Endothelial cell of umbilical vein (primary cell): Measurements from ENCODE around the gene CRLF3. TPM values are rescaled to one million over a fixed set of nuclear protein-coding genes. Genes with fewer than 3 reads are reported as not detected.

Experiments used
- BruUV-seq: library from RNA; stranded (reverse); fragments of 400-500 nt; replicated peaks from 2 replicates; lab custom pipeline; 2021; lab: Mats Ljungman, UMichigan
- CTCF ChIA-PET: fragments of 300-600, 350-600 bp; sonication (Branson Sonifier 250); formaldehyde crosslinking; loops from one replicate; lab custom pipeline; 2021; ENCODE audit warnings: antibody characterized with exemption, inconsistent platforms; lab: Charles Lee
- POLR2A ChIA-PET: fragments of 300-600, 350-600 bp; sonication (Branson Sonifier 250); formaldehyde crosslinking; loops from one replicate; lab custom pipeline; 2021; ENCODE audit warnings: antibody characterized with exemption, inconsistent platforms; lab: Charles Lee
- DNase-seq: peaks from one replicate; pipeline ENCODE4 v3.0.0-alpha.2; 2011; ENCODE audit warnings: low read depth, low spot score
- FAIRE-seq: peaks from 2 replicates; lab custom pipeline; 2011; peaks lifted over from hg19 to GRCh38; lab: Jason Lieb, UNC
- H2AFZ ChIP-seq: 2 replicates; pipeline ENCODE4 v1.6.0; 2012; ENCODE audit warnings: low read depth, low read length, control low read depth, inconsistent platforms
- H3K27ac ChIP-seq: 2 replicates; pipeline ENCODE4 v1.5.1; 2011; ENCODE audit warnings: low read depth, mild to moderate bottlenecking, control low read depth, low read length, moderate library complexity; ENCODE audit not compliant: insufficient read depth
- H3K27me3 ChIP-seq, 2 experiments: 2 replicates each; pipeline versions ENCODE4 v1.6.0 to v1.6.1; 2011; ENCODE audit warnings: low read length in 2 of 2, mixed read lengths in 1 of 2; ENCODE audit not compliant: control insufficient read depth in 2 of 2, insufficient read depth in 2 of 2
- H3K36me3 ChIP-seq, 2 experiments: 2 replicates in 1 of 2; 3 replicates in 1 of 2; pipeline ENCODE4 v1.5.1; 2011; ENCODE audit warnings: low read length in 2 of 2, mild to moderate bottlenecking in 1 of 2, moderate library complexity in 1 of 2; ENCODE audit not compliant: control insufficient read depth in 2 of 2, insufficient read depth in 2 of 2; ENCODE audit errors: extremely low read depth in 1 of 2
- H3K4me1 ChIP-seq: 3 replicates; pipeline ENCODE4 v1.5.1; 2011; ENCODE audit warnings: mild to moderate bottlenecking, low read length; ENCODE audit not compliant: control insufficient read depth, insufficient read depth; ENCODE audit errors: extremely low read depth
- H3K4me2 ChIP-seq: 2 replicates; pipeline ENCODE4 v1.6.1; 2011; ENCODE audit warnings: low read length, control low read depth, mixed read lengths; ENCODE audit not compliant: insufficient read depth
- H3K4me3 ChIP-seq, 3 experiments: fragments of 200-600 bp in 1 of 3; sonication (generic), shearing (Covaris generic) in 1 of 3; replicated peaks in 1 of 3; 2 replicates each; pipeline ENCODE4 v1.5.1; 2011 to 2016; ENCODE audit warnings: control low read depth in 3 of 3, low read length in 3 of 3, mild to moderate bottlenecking in 2 of 3, inconsistent platforms in 1 of 3, low read depth in 1 of 3, moderate library complexity in 1 of 3; ENCODE audit not compliant: insufficient read depth in 1 of 3
- H3K79me2 ChIP-seq: 2 replicates; pipeline ENCODE4 v1.6.0; 2012; ENCODE audit warnings: low read length, inconsistent platforms; ENCODE audit not compliant: control insufficient read depth, insufficient read depth
- H3K9ac ChIP-seq: replicated peaks from 2 replicates; pipeline ENCODE3; 2011; ENCODE audit warnings: low read length, control low read depth; ENCODE audit not compliant: insufficient read depth; ENCODE audit errors: extremely low read depth
- H3K9me1 ChIP-seq: replicated peaks from 3 replicates; pipeline ENCODE4 v1.6.0; 2011; ENCODE audit warnings: mild to moderate bottlenecking, low read length; ENCODE audit not compliant: control insufficient read depth, insufficient read depth; ENCODE audit errors: extremely low read depth
- H3K9me3 ChIP-seq: replicated peaks from 2 replicates; pipeline ENCODE4 v1.5.1; 2012; ENCODE audit warnings: low read length, inconsistent platforms; ENCODE audit not compliant: control insufficient read depth, insufficient read depth
- H4K20me1 ChIP-seq: replicated peaks from 2 replicates; pipeline ENCODE3; 2011; ENCODE audit warnings: mild to moderate bottlenecking, low read length; ENCODE audit not compliant: control insufficient read depth, insufficient read depth; ENCODE audit errors: extremely low read depth
- CTCF ChIP-seq, 2 donors: IDR thresholded peaks; 1 replicate in 1 of 2; 2 replicates in 1 of 2; pipeline ENCODE4 v1.5.1; 2011; ENCODE audit warnings: low read length in 2 of 2, mild to moderate bottlenecking in 2 of 2, moderate library complexity in 2 of 2, control low read depth in 1 of 2, inconsistent platforms in 1 of 2, low read depth in 1 of 2; ENCODE audit not compliant: insufficient read depth in 1 of 2; ENCODE audit errors: extremely low read depth in 1 of 2
- EZH2 ChIP-seq: IDR thresholded peaks from 2 replicates; pipeline ENCODE4 v1.6.1; 2012; ENCODE audit warnings: borderline replicate concordance, low read depth, mild to moderate bottlenecking, moderate library complexity, low read length, inconsistent platforms; ENCODE audit not compliant: severe bottlenecking
- FOS ChIP-seq: IDR thresholded peaks from 2 replicates; pipeline ENCODE4 v1.6.1; 2011; ENCODE audit warnings: mild to moderate bottlenecking, low read length, moderate library complexity, borderline replicate concordance; ENCODE audit not compliant: insufficient read depth
- GATA2 ChIP-seq: IDR thresholded peaks from 2 replicates; pipeline ENCODE4 v1.7.0; 2011; ENCODE audit warnings: low read depth, mild to moderate bottlenecking, moderate library complexity, mixed read lengths, low read length; ENCODE audit not compliant: insufficient read length, insufficient read depth
- JUN ChIP-seq: IDR thresholded peaks from 2 replicates; pipeline ENCODE4 v1.6.1; 2011; ENCODE audit warnings: borderline replicate concordance, low read depth; ENCODE audit not compliant: insufficient read length, insufficient read depth
- MAX ChIP-seq: IDR thresholded peaks from 2 replicates; pipeline ENCODE4 v1.6.1; 2011; ENCODE audit not compliant: insufficient read depth, insufficient read length
- MYC ChIP-seq: IDR thresholded peaks from one replicate; pipeline ENCODE4 v1.6.1; 2011; ENCODE audit warnings: mild to moderate bottlenecking, low read depth, low read length
- dilution Hi-C: fragments of 300-500 bp; cut with MboI; formaldehyde crosslinking; loops from one replicate; pipeline ENCODE4 v1.15.0; 2019; ENCODE audit warnings: low sequenced_read_pairs; ENCODE audit not compliant: extremely low pct_ligation_motif_present
- intact Hi-C: fragments of 100-400 bp; cut with micrococcal nuclease; formaldehyde crosslinking; loops from one replicate; pipeline ENCODE4 v1.10.0; 2022
- polyA plus RNA-seq, 4 experiments: library from polyadenylated mRNA; depleted of rRNA in 3 of 4; stranded (reverse) in 3 of 4; unstranded in 1 of 4; fragments of >200 nt; gene quantifications; 2 replicates each; pipeline versions ENCODE4 v1.2.1 to v1.2.3, GENCODE V29; 2011 to 2012; ENCODE audit warnings: missing spikeins in 1 of 4
- total RNA-seq: library from RNA; stranded (reverse); gene quantifications from 2 replicates; pipeline ENCODE4 v1.2.3, GENCODE V29; 2021

CRLF3 gene
- total and polyA plus RNA-seq, 2 donors (not counting 3 experiments of a cell fraction or from before 2014, with no cell fraction given): 10.1 to 15.4 TPM

- Histone ChIP-seq H3K9ac (no peak overlapping the region), H3K9me1 (no peaks in the 10 kb centered on the region), H3K36me3 (peaks cover 0 to 5% of the 10 kb centered on the region in 2 experiments), H3K27me3 (no peaks in the 10 kb centered on the region), H2AFZ (no peak overlapping the region), H3K9me3 (no peaks in the 10 kb centered on the region), H3K27ac (no peak overlapping the region), H3K79me2 (no peaks in the 10 kb centered on the region), H3K4me2 (no peak overlapping the region), H3K4me3 (no peak overlapping the region), H3K4me1 (no peaks in the 10 kb centered on the region), H4K20me1 (no peaks in the 10 kb centered on the region)
- CTCF ChIA-PET: no interaction called here
- dilution Hi-C loops: no loop called here
- FAIRE-seq: no peak
- POLR2A ChIA-PET: interaction anchor here (0.7 kb wide), 1 partner anchor 256 kb away, joined by 5 read pairs; no protein-coding TSS in a partner anchor
- DNase-seq: no peak
- TF ChIP-seq GATA2 (no peak), JUN (no peak), FOS (no peak), MAX (no peak), MYC (no peak)
- no TSS peak for BruUV-seq
- intact Hi-C loops: no loop called here
These were observed 29.7 kb upstream of the CRLF3 start for GRCh38 chr17:30854146-30854545.

GRCh38 chr17:30848021-30848420, 23.5 kb upstream of the CRLF3 start:
- no peaks in the 10 kb centered on the region for H3K27me3 ChIP-seq
- FAIRE-seq (no peak), DNase-seq (no peak)
- no peak overlapping the region for H3K27ac ChIP-seq
- H4K20me1 ChIP-seq: no peaks in the 10 kb centered on the region
- no peak overlapping the region for H3K9ac ChIP-seq
- TF ChIP-seq JUN (no peak), EZH2 (no peak), CTCF (IDR thresholded peaks at IDR 0.05; ENCODE audit: extremely low read depth in 1 of 2, insufficient read depth in 1 of 2, low read depth in 1 of 2, low read length in 2 of 2) (no peak), MYC (no peak), FOS (no peak)
- H3K36me3 ChIP-seq: peaks cover 0 to 3% of the 10 kb centered on the region in 2 experiments
- no TSS peak for BruUV-seq
- H3K9me3 ChIP-seq: no peaks in the 10 kb centered on the region
- no peak overlapping the region for H3K4me3 ChIP-seq
- no peak overlapping the region for H3K4me2 ChIP-seq
- H3K4me1 ChIP-seq: no peaks in the 10 kb centered on the region
- no peaks in the 10 kb centered on the region for H3K79me2 ChIP-seq
- POLR2A ChIA-PET: interaction anchor here (0.6 kb wide), 1 partner anchor 391 kb away, joined by 5 read pairs; no protein-coding TSS in a partner anchor
- dilution Hi-C loops: no loop called here
- intact Hi-C loops: no loop called here
- CTCF ChIA-PET: no interaction called here
- no peaks in the 10 kb centered on the region for H3K9me1 ChIP-seq
- no peak overlapping the region for H2AFZ ChIP-seq
